GM06990 (cell line): ENCODE data around the gene KASH5.

ENCODE experiments used
- DNase-seq: peaks from one replicate; pipeline ENCODE4 v3.0.0-alpha.2; 2011; ENCODE audit not compliant: insufficient read length; ENCODE audit errors: extremely low read depth
- H3K27me3 ChIP-seq: replicated peaks from 2 replicates; pipeline ENCODE4 v1.6.0; 2011; ENCODE audit warnings: low read length; ENCODE audit not compliant: control insufficient read depth, insufficient read depth
- H3K36me3 ChIP-seq: 2 replicates; pipeline ENCODE4 v1.5.1; 2011; ENCODE audit warnings: low read length; ENCODE audit not compliant: control insufficient read depth, insufficient read depth
- H3K4me3 ChIP-seq: replicated peaks from 2 replicates; pipeline ENCODE4 v1.5.1; 2011; ENCODE audit warnings: low read depth, mild to moderate bottlenecking, control low read depth, low read length
- CTCF ChIP-seq: IDR thresholded peaks from 2 replicates; pipeline ENCODE4 v1.5.1; 2011; ENCODE audit warnings: low read length, control low read depth, mild to moderate bottlenecking, inconsistent platforms; ENCODE audit not compliant: insufficient read depth, poor library complexity, severe bottlenecking

KASH5 gene

GRCh38 chr19:49423071-49423984 is 35.3 kb downstream of the KASH5 start, which contains the start of gene PTH2:
TSS of gene PTH2 (minus strand) at chr19:49423441. CDS start at chr19:49423339, 102 bp downstream.
- Histone ChIP-seq H3K27me3 (peaks cover 4% of the 10 kb centered on the region), H3K4me3 (no peak within 1 kb of the TSS), H3K36me3 (no peaks in the 10 kb centered on the region)
- TF ChIP-seq CTCF = no peak
- no peak for DNase-seq

DNA sequence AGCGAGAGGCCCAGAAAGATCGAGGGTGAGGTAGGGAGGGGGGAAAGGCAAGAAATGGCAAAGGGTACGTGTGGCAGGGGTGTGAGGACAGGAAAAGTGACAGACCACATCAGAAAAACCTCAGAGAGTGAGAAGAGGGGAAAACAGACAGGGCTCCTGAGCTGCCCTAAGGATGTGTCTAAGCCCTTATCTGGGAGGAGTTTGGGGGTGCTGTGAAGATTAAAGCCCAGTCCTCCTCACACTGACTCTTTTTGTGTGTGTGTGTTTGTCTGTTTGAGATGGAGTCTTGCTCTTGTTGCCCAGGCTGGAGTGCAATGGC is 35.9 kb downstream of the KASH5 start:
- no peaks in the 10 kb centered on the region for H3K36me3 ChIP-seq
- DNase-seq = no peak
- H3K27me3 ChIP-seq = peaks cover 4% of the 10 kb centered on the region
- no peak for TF ChIP-seq CTCF
- no peak overlapping the region for H3K4me3 ChIP-seq

DNA sequence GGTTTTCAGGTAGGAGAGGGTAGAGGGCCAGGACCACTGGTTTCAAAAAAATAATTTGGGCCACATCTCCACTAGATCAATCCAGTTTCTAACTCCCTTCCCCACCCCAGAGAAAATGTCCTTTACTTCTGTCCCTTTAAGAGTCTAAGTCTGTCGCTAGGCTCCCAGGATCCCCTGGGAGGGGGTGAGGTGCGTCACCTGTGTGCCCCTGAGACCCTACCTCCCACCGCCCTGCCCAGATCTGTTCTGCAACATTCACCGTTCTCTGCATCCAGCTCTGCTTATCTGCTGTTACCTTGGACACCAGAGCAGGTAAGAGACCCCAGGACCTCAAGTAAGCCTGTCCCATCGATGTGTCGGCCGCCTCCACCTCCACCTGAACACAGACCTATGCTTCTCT is 37.1 kb downstream of the KASH5 start, which contains the start of gene GFY:
Gene GFY (plus strand): TSS at position 211 of the 400 bp plus-strand sequence. CDS start 1,043 bp downstream, outside the sequence.
- Histone ChIP-seq H3K4me3 (no peak within 1 kb of the TSS), H3K27me3 (peaks cover 4% of the 10 kb centered on the region), H3K36me3 (no peaks in the 10 kb centered on the region)
- no peak for DNase-seq
- no peak for TF ChIP-seq CTCF

DNA sequence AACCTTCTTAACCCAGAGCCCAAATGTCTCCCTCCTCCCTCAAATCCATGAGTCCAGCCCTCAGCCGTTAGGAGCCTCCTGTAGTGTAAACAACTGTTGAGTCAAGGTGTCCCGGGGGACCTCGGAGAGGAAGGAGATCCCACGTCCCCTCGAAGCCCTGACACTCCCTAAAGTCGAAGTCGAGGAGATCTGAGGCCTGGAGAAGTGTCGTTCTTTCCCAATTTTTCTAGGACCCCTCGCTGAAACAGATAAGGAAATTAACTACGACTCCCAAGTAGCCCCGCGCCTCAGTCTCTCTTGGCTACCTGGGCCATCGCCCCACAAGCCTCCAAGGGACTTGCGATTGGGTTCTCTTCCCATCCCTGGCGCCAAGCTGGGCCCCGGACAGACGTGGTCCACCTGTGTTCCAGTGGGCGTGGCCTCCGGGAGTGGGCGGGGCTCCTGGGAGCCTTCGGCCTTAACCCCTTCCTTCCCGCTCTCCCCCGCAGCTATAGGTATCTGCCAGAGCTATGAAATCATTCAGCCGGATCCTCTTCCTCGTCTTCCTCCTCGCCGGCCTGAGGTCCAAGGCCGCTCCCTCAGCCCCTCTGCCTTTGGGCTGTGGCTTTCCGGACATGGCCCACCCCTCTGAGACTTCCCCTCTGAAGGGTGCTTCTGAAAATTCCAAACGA is 38.0 kb downstream of the KASH5 start:
- no peak for DNase-seq
- Histone ChIP-seq H3K4me3 (no peak overlapping the region), H3K27me3 (peaks cover 4% of the 10 kb centered on the region), H3K36me3 (no peaks in the 10 kb centered on the region)
- no peak for TF ChIP-seq CTCF

DNA sequence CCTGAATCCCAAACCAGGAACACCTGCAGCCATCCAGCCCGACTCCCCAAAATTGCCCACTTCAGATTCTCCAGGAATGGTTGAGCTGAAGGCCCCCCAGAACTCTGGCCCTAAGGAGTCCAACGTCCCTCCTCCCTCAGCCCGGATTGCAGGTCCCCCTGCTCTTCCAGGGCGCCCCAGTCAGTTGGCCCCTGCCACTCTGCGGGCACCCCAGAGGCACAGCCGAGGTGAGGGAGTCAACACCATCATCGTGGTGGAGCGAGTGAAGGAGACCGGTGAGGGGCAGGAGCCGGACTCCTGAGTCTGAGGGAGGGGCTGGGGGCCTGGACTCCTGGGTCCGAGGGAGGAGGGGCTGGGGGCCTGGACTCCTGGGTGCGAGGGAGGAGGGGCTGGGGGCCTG is 39.3 kb downstream of the KASH5 start:
- no peak for TF ChIP-seq CTCF
- DNase-seq = no peak
- H3K4me3 ChIP-seq = no peak overlapping the region
- no peaks in the 10 kb centered on the region for H3K36me3 ChIP-seq
- peaks cover 4% of the 10 kb centered on the region for H3K27me3 ChIP-seq
